Central memory CD4-positive, alpha-beta T cell (primary cell): ENCODE results near the gene EZR.
A peak's percentile ranks its signal among the peaks of the same experiment; 100 is the strongest.
"Not testable (repeated sequence)": the region's sequence is repeated elsewhere in the genome, so short reads cannot be mapped to it uniquely, and the experiment has no call there.

Experiments used
- DNase-seq: peaks from one replicate; pipeline ENCODE4 v3.0.0; 2022

Gene EZR

GRCh38 chr6:158841358-158841757 lies 22.2 kb upstream of the EZR start:
- no peak for DNase-seq

DNA sequence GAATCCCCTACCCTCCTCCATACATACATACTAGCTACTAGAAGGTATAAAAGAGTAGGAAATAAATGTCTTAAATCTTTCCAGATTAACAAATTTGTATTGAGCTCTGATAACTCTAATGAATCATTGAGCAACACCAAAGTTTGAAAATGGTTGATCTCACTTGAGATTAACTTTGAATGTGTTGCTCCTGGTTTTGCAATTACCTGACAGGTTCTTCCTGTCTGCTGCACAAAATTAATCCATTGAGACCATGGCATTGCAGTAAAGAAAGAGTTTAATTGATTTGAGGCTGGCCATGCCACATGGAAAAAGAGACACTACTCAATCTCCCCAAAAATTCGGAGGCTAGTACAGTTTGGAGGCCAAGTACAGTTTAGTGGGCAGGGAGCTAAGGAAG lies 21.3 kb upstream of the EZR start:
- DNase-seq = no peak

- DNase-seq = no peak
These were observed 20.6 kb upstream of the EZR start for GRCh38 chr6:158839796-158840195.

DNA sequence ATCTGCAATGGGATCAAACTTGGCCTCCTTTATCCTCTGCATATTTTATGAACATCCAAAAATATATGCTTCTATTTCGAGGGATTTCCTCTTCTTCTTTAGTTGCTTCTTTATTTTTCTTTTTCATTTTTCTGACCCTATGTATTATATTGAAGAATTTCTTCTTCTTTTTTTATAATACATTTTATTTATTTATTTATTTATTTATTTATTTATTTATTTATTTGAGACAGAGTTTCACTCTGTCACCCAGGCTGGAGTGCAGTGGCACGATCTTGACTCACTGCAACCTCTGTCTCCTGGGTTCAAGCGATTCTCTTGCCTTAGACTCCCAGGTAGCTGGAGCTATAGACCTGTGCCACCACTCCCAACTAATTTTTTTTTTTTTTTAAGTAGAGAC lies 19.6 kb upstream of the EZR start:
- not testable (repeated sequence) for DNase-seq

DNA sequence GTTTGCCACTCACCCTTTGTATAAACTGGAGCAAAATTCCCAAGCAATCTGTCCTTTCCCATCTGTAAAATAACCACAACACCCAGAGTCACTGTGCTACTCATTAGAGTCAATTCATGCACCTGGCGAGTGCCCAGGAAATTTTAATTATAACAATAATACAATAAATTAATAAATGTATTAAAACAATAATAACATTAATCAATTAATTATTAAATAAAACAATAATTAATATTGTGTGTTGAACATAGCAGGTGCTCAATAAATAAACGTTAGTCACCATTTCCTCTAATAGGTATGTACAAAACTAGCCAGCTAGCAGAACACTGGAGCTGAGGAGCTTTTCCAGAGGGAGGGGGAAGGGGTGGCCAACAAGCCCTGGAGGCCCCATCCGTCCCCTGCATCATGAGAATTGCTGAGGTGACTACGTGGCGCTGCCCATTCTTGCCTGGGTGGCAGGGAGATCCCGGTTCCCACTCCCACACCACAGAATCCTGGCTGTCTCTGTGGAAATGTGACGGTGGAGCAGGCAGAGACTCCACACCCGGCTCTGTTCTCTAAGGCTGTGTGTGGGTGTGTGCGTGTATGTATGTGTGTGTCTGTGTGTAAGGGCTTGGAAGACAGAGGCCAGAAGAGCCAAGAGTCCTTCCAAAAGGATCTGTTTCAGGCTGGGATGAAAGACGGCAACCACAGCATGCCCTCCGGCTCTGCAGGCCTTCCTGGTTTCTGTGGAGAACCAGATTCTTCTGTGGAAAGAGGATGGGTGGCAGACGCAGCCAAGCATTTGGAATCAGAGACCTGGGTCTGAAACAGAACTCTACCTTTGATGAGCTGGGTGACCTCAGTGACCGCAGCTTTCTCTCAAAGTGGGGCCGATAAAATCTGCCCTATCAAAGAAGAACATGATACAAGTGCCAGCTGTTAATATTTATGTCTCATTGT lies 18.8 kb upstream of the EZR start:
- DNase-seq = no peak

DNA sequence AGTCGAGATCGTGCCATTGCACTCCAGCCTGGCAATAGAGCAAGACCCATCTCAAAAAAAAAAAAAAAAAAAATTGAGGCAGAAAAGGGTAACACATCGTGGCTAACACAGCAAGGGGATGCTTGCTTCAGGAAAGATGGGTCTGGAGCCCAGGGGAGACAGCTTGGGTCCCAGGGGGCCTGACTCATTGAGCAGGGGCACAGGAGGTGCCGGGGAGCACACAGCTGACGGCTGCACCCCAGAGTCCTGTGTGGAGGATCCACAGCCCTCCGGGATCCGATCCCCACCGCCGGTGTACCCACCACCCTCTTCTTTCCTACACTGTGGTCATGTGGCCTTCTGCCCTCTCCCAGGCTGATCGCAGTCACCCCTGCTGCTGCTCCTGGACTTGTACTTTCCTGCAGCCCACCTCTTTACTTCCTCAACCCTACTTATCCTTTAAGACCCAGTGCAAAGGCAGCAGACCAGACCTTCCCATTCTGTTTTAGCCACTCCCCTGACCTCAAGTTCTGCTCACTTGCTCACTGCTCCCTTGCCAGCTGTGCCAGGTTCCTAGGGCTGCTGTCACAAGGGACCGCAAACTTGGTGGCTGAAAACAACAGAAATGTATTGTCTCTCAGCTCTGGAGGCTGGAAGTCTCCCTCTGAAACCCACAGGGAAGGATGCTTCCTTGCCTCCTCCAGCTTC lies 17.6 kb upstream of the EZR start:
- DNase-seq = no peak

DNA sequence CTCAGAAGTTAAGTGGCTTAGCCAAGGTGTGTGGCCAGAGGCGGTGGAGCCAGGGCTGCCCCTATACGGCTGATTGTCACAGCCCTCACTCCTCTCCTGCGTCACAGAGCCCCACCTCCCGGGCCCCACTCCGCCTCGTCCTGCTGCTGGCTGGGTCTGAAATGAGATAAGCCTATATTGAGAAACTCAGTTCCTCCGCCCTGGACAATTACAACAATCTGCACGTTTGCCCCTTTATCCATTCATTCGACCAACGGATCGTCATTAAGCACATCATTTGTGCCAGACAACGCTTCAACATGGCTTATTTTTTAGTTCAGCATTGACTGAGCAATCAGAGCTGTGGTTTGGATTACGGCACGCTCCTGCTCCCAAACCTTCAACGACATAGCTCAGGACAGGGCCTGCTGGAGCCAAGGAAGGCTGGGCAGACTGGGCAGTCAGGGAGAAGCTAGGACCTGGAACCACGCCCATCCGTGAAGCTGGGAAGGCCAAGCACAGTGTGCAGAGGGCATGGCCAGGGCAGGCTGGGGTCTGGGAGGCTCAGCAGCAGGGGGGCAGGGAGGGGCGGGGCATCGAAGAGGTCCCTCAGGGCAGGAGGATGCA lies 16.6 kb upstream of the EZR start:
- DNase-seq = no peak

DNA sequence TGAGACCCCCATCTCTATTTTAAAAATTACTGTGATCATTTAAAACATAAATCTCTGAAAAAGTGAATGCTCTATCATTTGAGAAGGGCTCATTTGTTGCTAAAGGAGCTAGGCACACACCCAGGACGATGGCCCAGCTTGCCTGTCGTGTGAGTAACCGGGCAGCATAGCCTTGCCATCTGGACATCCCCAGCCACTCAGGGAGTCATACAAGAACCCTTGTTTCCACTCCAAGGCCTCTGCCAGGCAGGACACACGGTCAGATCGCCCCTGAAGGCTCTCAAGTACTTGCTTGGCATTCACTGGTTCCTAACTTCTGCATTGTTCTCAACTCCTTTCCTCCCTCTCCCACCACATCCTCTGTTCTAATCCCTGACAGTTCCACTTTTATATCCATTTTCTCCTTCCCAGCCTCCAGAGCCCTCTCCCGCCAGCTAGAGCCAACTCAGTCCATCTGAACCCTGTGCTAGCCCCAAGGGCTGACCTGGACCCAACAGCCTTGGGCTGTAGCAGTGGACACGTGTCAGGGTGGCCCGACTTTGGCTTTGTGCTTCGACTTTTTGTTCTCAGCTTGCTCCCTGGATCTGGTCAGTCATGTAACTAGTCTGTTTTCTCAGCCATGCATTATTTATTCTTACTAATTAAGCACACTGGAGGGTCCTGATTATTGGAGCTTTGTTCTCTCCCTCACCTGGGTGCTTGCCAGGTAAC lies 15.7 kb upstream of the EZR start:
- DNase-seq = no peak

GRCh38 chr6:158832807-158833206 lies 13.6 kb upstream of the EZR start:
- DNase-seq = not testable (repeated sequence)

DNA sequence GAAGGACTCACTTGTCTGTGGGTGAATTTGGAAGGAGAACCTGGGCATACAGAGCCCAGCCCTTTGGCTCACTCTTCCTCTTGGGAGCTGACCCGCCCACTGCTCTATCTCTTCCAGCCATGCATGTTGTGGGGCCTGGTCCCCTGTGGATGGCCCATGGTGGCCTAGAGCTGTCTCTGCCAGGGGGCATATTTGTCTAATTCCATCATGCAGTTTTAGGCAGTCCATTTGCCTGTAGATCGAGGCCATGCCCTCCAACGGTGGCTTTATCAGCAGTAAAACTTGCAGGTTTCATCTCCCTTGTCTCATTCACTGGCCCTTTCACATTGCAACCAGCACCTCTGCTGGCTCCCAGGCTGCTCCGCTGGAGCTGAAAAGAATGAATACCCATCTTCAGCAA lies 12.9 kb upstream of the EZR start:
- DNase-seq = no peak

DNA sequence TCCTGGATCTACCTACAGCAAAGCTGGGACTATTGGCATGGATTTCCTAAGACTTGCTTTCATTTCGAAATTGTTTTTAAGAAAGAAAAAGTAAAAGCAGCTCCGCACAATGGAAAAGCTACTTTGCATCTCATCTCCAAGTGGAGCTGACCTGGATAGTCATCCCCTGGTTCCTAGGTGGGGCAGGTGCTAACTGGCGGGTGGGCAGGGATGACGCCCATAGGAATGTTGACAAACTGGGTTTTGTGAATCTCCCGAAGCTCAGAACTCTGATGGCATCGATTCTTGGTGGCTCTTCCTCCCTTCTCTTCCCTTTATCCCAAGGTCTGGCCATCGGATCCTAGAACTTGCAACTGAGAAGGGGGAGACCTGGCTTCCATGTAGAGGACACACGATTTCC lies 12.4 kb upstream of the EZR start:
- no peak for DNase-seq

DNA sequence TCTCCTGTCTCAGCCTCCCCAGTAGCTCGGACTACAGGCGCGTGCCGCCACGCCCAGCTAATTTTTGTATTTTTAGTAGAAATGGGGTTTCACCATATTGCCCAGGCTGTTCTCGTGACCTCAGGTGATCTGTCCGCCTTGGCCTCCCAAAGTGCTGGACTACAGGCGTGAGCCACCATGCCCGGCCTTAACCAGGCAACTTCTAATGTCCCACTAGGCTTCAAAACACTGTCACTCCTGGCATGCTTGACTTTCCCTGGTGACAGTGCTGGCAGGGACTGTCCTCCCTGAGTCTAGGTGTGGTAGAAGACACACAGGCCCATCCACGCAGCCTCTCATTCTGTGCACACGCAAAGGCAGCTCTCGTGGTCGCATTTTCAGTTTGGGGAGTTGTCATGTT lies 11.6 kb upstream of the EZR start:
- DNase-seq = no peak

DNA sequence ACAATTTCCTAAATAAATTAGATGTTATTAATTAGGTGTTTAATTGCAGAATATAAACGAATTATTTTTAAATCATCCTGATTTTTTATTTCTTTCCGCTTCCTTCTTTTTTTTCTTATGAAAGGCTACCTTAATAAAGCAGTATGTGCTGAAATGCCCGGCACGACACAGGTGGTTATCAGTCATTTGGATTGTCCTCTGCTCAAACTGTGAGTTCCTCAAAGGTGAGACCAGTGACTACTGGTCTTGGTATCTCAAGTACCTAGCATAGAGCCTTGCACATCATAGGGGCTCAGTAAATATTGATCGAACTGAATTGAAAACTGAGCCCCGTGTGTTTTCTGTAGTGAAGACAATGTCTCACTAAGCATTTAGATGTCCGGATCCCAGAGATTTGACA lies 9.6 kb upstream of the EZR start:
- DNase-seq = no peak

DNA sequence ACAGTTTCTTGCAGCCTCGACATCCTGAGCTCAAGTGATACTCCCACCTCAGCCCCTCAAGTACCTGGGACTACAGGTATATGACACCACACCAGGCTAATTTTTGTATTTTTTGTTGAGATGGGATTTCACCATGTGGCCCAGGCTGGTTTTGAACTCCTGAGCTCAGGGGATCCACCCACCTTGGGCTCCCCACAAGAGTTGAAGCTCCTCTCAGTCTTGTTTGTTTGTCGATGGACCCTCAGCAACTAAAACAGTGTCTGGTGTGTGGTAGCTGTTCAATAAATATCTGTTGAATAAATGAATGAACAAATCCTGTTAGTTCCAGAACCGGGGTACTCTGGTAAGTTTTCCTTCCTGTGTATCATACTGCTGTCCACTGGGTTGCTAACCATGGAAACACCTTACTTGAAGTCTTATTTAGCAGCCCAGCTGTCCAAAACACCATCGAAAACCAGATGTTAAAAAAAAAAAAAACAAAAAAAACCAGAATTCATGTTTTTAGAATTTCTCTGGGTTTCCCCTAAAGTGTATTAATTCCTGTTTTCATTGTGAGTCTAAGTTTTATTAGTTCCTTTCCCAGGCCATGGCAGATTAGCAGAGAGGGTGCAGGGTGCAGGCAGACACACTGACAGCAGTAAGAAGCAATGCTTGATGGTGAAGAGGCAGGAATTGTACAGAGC lies 7.8 kb upstream of the EZR start:
- no peak for DNase-seq

- DNase-seq = no peak
These were observed 6.8 kb upstream of the EZR start for GRCh38 chr6:158825951-158826306.

DNA sequence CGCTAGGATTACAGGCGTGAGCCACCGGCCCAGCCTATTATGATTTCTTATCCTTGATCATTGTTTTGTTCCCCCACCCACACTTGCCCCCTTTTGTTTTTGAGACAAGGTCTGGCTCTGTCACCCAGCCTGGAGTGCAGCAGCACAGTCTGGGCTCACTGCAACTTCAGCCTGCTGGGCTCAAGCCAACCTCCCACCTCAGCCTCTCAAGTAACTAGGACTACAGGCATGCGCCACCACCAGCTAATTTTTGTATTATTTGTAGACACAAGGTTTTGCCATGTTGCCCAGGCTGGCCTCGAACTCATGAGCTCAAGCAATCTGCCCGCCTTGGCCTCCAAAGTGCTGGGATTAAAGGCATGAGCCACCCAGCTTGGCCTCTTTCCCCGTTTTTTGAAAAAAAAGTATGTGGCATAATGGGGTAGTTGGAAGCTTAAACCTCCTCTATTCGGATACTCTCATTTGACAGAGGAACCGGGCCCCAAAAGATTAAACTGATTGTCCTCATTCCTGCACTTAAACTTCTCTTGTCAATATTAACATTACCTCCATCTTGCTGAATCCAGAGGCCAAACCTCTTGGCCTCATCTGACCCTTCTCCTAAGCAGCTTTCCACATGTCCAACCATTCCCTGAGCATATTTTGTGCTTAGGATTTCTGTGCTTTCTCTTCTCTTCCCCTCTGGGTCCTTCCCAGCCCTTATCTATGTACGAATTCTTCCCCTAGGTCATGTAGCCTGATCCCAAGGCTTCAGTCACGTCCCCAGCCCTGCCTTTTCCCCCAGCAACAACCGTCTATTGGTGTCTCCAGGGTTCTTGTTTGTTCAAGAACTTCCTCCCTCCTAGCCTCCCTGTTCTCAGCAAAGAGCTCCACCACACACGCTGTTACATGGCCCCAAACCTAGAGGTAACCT lies 6.1 kb upstream of the EZR start:
- DNase-seq = no peak

GRCh38 chr6:158823616-158824015 lies 4.4 kb upstream of the EZR start:
- DNase-seq = not testable (repeated sequence)

DNA sequence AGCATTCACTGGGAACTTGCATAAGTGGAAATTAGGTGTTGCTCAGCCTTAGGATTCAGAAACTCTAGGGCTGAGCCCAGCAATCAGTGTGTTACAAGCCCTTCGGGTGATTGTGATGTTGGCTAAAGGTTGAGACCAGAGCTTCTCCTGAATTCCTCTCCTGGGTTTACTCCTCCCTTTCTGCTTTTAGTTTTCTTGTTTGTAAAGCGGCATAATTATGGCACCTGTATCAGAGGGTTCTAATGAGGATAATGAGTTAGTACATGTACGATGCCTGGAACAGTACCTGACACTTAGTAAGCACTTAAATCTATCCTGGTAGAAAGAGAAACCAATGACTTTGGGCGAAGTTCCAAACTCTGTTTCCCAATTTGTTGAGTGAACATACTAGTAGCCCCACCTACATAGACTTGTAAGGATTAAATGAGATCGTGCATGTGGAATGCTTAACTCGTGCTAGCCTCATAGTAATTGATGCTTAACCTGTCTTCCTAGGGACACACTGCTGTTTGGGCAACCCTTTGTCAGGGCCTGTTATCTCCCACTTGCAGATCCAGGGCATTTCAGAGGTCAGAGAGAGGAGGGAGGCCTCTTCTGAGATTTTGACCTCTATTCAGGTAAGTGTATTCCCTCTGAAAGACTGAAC lies 932 bp upstream of the EZR start:
- DNase-seq = no peak

DNA sequence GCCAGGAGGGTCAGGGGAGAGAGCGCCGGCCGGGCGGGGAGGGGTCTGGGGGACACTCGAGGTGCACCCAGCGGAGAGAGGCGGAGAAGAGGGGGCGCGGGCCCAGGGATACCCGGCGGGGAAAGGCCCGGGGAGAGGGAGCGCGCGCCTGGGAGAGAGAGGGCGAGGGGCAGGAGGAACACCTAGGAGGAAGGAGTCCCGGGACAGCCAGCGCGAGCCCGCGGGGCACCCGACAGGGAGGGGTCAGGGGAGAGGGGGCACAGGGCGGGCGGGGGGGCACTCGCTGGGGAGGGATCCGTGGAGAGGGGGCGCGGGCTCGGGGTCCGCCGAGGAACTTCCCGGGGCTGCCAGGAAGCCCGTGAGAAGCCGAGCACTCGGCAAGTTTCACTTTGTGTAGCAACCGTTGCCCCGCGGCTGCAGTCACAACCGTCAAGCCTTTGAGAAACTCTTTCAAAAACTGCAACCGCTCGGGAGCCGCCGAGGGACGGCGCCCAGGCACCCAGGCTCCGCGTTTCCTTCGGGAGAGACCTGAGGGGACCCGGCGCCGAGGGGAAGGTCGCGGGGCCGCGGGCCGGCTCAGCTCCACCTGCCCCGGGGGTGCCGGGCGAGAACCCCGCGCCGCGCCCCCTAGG lies 471 bp downstream of the EZR start:
- DNase-seq = peak; percentile 70
